Karpas-422 (cell line): ENCODE measurements around the gene MDGA2. TPM values are rescaled to one million over a fixed set of nuclear protein-coding genes. Genes with fewer than 3 reads are reported as not detected.

Experiments
- DNase-seq: peaks from one replicate; pipeline ENCODE4 v3.0.0-alpha.2; 2015
- H2AFZ ChIP-seq: fragments of 200-600 bp; sonication (generic); 2 replicates; pipeline ENCODE4 v1.6.1; 2014; ENCODE audit warnings: antibody characterized with exemption, low read length, mixed read lengths
- H3K27ac ChIP-seq: fragments of 200-600 bp; sonication (generic); 2 replicates; pipeline ENCODE4 v1.5.1; 2014; ENCODE audit warnings: mild to moderate bottlenecking, low read length, moderate library complexity
- H3K27me3 ChIP-seq: fragments of 200-600 bp; sonication (generic); 2 replicates; pipeline ENCODE4 v1.6.1; 2014; ENCODE audit warnings: low read length, mixed read lengths
- H3K36me3 ChIP-seq: fragments of 200-600 bp; sonication (generic); 2 replicates; pipeline ENCODE4 v1.6.1; 2014; ENCODE audit warnings: low read length, mixed read lengths; ENCODE audit not compliant: insufficient read depth
- H3K4me1 ChIP-seq: fragments of 200-600 bp; sonication (generic); 2 replicates; pipeline ENCODE4 v1.6.1; 2014; ENCODE audit warnings: mild to moderate bottlenecking, low read length, mixed read lengths
- H3K4me2 ChIP-seq: fragments of 200-600 bp; sonication (generic); 2 replicates; pipeline ENCODE4 v1.6.1; 2014; ENCODE audit warnings: low read length, low read depth, mild to moderate bottlenecking; ENCODE audit not compliant: poor library complexity, severe bottlenecking
- H3K4me3 ChIP-seq: fragments of 200-600 bp; sonication (generic); 2 replicates; pipeline ENCODE4 v1.5.1; 2014; ENCODE audit warnings: mild to moderate bottlenecking, antibody characterized with exemption, low read length, mixed read lengths
- H3K79me2 ChIP-seq: fragments of 200-600 bp; sonication (generic); 2 replicates; pipeline ENCODE4 v1.6.1; 2014; ENCODE audit warnings: mild to moderate bottlenecking, low read length, mixed read lengths
- H3K9ac ChIP-seq: fragments of 200-600 bp; sonication (generic); 2 replicates; pipeline ENCODE4 v1.6.0; 2014; ENCODE audit warnings: low read length
- H3K9me2 ChIP-seq: fragments of 200-600 bp; sonication (generic), shearing (Covaris generic); replicated peaks from 2 replicates; pipeline ENCODE4 v1.6.0; 2014; ENCODE audit warnings: mild to moderate bottlenecking, low read length, moderate library complexity; ENCODE audit not compliant: insufficient read depth
- H3K9me3 ChIP-seq: fragments of 300-700, 200-600 bp; sonication (generic); 2 replicates; pipeline ENCODE4 v1.6.1; 2014; ENCODE audit warnings: low read length, mixed read lengths
- H4K20me1 ChIP-seq: fragments of 200-600 bp; sonication (generic); 2 replicates; pipeline ENCODE4 v1.6.1; 2014; ENCODE audit warnings: mild to moderate bottlenecking, antibody characterized with exemption, low read length, low read depth; ENCODE audit not compliant: insufficient read depth
- total RNA-seq: library from RNA; depleted of rRNA; stranded (reverse); fragments of >200 nt; shearing (Covaris generic); gene quantifications from 2 replicates; pipeline ENCODE4 v1.2.3, GENCODE V29; 2014; ENCODE audit warnings: low replicate concordance

Gene MDGA2
- total RNA-seq, 1 experiment from 2014 or later: not detected

GRCh38 chr14:47454025-47454424 is 221.4 kb downstream of the MDGA2 start:
- no peak overlapping the region for H3K4me2 ChIP-seq
- H2AFZ ChIP-seq: no peak overlapping the region
- no peaks in the 10 kb centered on the region for H3K9me2 ChIP-seq
- H3K9ac ChIP-seq: no peak overlapping the region
- H4K20me1 ChIP-seq: no peaks in the 10 kb centered on the region
- no peak for DNase-seq
- H3K27me3 ChIP-seq: no peaks in the 10 kb centered on the region
- H3K79me2 ChIP-seq: no peaks in the 10 kb centered on the region
- H3K9me3 ChIP-seq: peaks cover 71% of the 10 kb centered on the region
- H3K36me3 ChIP-seq: 0 out of 2 replicates have a peak, but pooled peaks cover 3% of the 10 kb centered on the region
- no peaks in the 10 kb centered on the region for H3K4me1 ChIP-seq
- no peak overlapping the region for H3K4me3 ChIP-seq
- H3K27ac ChIP-seq: no peak overlapping the region

GRCh38 chr14:47447076-47447475 is 228.3 kb downstream of the MDGA2 start:
- Histone ChIP-seq H3K4me1 (no peaks in the 10 kb centered on the region), H3K9me3 (peaks cover 76% of the 10 kb centered on the region), H3K27ac (no peak overlapping the region), H3K4me3 (no peak overlapping the region), H3K9me2 (no peaks in the 10 kb centered on the region), H3K36me3 (0 out of 2 replicates have a peak, but pooled peaks cover 3% of the 10 kb centered on the region), H3K4me2 (no peak overlapping the region), H3K27me3 (no peaks in the 10 kb centered on the region), H2AFZ (no peak overlapping the region), H3K9ac (no peak overlapping the region), H4K20me1 (no peaks in the 10 kb centered on the region), H3K79me2 (no peaks in the 10 kb centered on the region)
- no peak for DNase-seq

DNA sequence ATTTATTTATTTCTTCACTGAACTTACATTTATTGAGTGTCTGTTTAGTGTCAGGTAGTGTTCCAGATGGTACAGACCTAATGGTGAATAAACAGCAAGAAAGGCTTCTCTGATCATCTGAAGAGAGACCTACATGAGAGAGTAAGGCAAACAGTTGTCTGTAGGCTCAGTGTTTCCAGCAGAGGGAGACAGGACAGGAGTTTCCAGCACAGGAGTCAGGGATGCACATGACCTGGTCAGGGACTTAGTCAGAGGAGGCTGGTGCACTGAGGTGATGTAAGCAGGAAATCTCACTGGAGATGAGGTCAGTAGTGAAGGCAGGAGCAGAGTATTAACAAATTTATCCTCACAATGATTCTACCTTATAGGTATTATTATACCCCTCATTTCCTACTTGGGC is 233.2 kb downstream of the MDGA2 start:
- H3K27me3 ChIP-seq: no peaks in the 10 kb centered on the region
- no peak overlapping the region for H2AFZ ChIP-seq
- H3K4me1 ChIP-seq: no peaks in the 10 kb centered on the region
- no peak overlapping the region for H3K4me2 ChIP-seq
- no peaks in the 10 kb centered on the region for H3K9me2 ChIP-seq
- no peak overlapping the region for H3K9ac ChIP-seq
- DNase-seq: no peak
- no peaks in the 10 kb centered on the region for H3K36me3 ChIP-seq
- no peak overlapping the region for H3K27ac ChIP-seq
- no peak overlapping the region for H3K4me3 ChIP-seq
- H3K9me3 ChIP-seq: peaks cover 75% of the 10 kb centered on the region
- H3K79me2 ChIP-seq: no peaks in the 10 kb centered on the region
- H4K20me1 ChIP-seq: no peaks in the 10 kb centered on the region

GRCh38 chr14:47439953-47440352 is 235.5 kb downstream of the MDGA2 start:
- Histone ChIP-seq H3K27me3 (no peaks in the 10 kb centered on the region), H3K4me2 (no peak overlapping the region), H3K4me3 (no peak overlapping the region), H3K36me3 (no peaks in the 10 kb centered on the region), H3K79me2 (no peaks in the 10 kb centered on the region), H3K27ac (no peak overlapping the region), H3K4me1 (no peaks in the 10 kb centered on the region), H3K9ac (no peak overlapping the region), H2AFZ (no peak overlapping the region), H4K20me1 (no peaks in the 10 kb centered on the region), H3K9me2 (no peaks in the 10 kb centered on the region), H3K9me3 (peaks cover 72% of the 10 kb centered on the region)
- no peak for DNase-seq

GRCh38 chr14:47438650-47439140 is 236.7 kb downstream of the MDGA2 start:
- no peak overlapping the region for H3K27ac ChIP-seq
- no peaks in the 10 kb centered on the region for H3K79me2 ChIP-seq
- DNase-seq: no peak
- no peak overlapping the region for H3K4me2 ChIP-seq
- no peaks in the 10 kb centered on the region for H3K27me3 ChIP-seq
- H3K9me3 ChIP-seq: peaks cover 69% of the 10 kb centered on the region
- no peak overlapping the region for H3K9ac ChIP-seq
- no peak overlapping the region for H3K4me3 ChIP-seq
- no peak overlapping the region for H2AFZ ChIP-seq
- H4K20me1 ChIP-seq: no peaks in the 10 kb centered on the region
- H3K4me1 ChIP-seq: no peaks in the 10 kb centered on the region
- H3K36me3 ChIP-seq: no peaks in the 10 kb centered on the region
- H3K9me2 ChIP-seq: no peaks in the 10 kb centered on the region

- no peak for DNase-seq
- no peaks in the 10 kb centered on the region for H4K20me1 ChIP-seq
Measured at GRCh38 chr14:47435331-47435965, 240.0 kb downstream of the MDGA2 start.

GRCh38 chr14:47427629-47428028 is 247.8 kb downstream of the MDGA2 start:
- no peaks in the 10 kb centered on the region for H3K79me2 ChIP-seq
- no peak overlapping the region for H3K27ac ChIP-seq
- H3K36me3 ChIP-seq: no peaks in the 10 kb centered on the region
- H3K9me2 ChIP-seq: no peaks in the 10 kb centered on the region
- no peak for DNase-seq
- H3K4me1 ChIP-seq: no peaks in the 10 kb centered on the region
- H3K4me2 ChIP-seq: no peak overlapping the region
- H3K27me3 ChIP-seq: no peaks in the 10 kb centered on the region
- H4K20me1 ChIP-seq: no peaks in the 10 kb centered on the region
- no peak overlapping the region for H2AFZ ChIP-seq
- H3K9ac ChIP-seq: no peak overlapping the region
- H3K4me3 ChIP-seq: no peak overlapping the region
- peaks cover 55% of the 10 kb centered on the region for H3K9me3 ChIP-seq

More at GRCh38 chr14:47435331-47435965, 240.0 kb downstream of the MDGA2 start:
- no peak overlapping the region for H3K9ac ChIP-seq
- no peaks in the 10 kb centered on the region for H3K79me2 ChIP-seq
- H3K36me3 ChIP-seq: no peaks in the 10 kb centered on the region
- H3K27me3 ChIP-seq: no peaks in the 10 kb centered on the region
- H3K9me3 ChIP-seq: peaks cover 65% of the 10 kb centered on the region
- H3K4me3 ChIP-seq: no peak overlapping the region
- no peak overlapping the region for H3K4me2 ChIP-seq
- no peaks in the 10 kb centered on the region for H3K4me1 ChIP-seq
- no peak overlapping the region for H3K27ac ChIP-seq
- H2AFZ ChIP-seq: no peak overlapping the region
- no peaks in the 10 kb centered on the region for H3K9me2 ChIP-seq

DNA sequence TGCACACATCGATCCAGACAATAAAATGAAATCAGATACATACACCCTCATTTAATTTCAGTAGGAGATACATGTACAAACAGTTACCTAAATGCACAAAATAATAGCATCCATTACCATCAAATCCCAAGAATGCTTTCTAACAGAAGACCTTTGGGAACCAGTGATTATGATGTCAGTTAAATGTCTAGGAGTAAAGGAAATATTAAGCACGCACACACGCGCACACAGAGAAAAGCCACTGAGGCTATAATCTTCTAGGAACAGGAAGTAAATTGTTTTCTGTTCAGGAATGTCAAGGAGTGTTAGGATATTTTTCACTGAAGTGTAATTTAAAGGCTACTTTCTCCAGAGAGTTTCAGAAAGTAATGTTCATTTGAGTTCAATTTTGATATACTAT is 250.1 kb downstream of the MDGA2 start:
- H3K27ac ChIP-seq: no peak overlapping the region
- H3K4me3 ChIP-seq: no peak overlapping the region
- no peaks in the 10 kb centered on the region for H3K36me3 ChIP-seq
- H4K20me1 ChIP-seq: no peaks in the 10 kb centered on the region
- H3K27me3 ChIP-seq: no peaks in the 10 kb centered on the region
- no peak for DNase-seq
- no peaks in the 10 kb centered on the region for H3K4me1 ChIP-seq
- no peaks in the 10 kb centered on the region for H3K79me2 ChIP-seq
- H3K4me2 ChIP-seq: no peak overlapping the region
- no peaks in the 10 kb centered on the region for H3K9me2 ChIP-seq
- no peak overlapping the region for H3K9ac ChIP-seq
- H2AFZ ChIP-seq: no peak overlapping the region
- peaks cover 48% of the 10 kb centered on the region for H3K9me3 ChIP-seq
